Prostate gland (tissue), 2 donors: ENCODE data around the gene CTIF.

Experiments used
- POLR2A ChIP-seq: fragments of 450-650 bp; IDR thresholded peaks from one replicate; pipeline ENCODE4 v1.6.1; 2016; ENCODE audit warnings: antibody characterized with exemption, mild to moderate bottlenecking
- POLR2AphosphoS5 ChIP-seq: sonication (generic); formaldehyde crosslinking; IDR thresholded peaks from one replicate; pipeline ENCODE4 v1.6.1; 2017; ENCODE audit warnings: antibody characterized with exemption
- TF ChIP-seq, protein P1 (sequence below), 4 experiments: fragments of 200-600 bp in 2 of 4; fragments of 450-650 bp in 2 of 4; sonication (generic) in 2 of 4; IDR thresholded peaks; 1 replicate in 3 of 4; 2 replicates in 1 of 4; pipeline ENCODE4 v1.5.1; 2016 to 2019; ENCODE audit warnings: antibody characterized with exemption in 4 of 4, mild to moderate bottlenecking in 2 of 4, moderate library complexity in 2 of 4

DNA sequence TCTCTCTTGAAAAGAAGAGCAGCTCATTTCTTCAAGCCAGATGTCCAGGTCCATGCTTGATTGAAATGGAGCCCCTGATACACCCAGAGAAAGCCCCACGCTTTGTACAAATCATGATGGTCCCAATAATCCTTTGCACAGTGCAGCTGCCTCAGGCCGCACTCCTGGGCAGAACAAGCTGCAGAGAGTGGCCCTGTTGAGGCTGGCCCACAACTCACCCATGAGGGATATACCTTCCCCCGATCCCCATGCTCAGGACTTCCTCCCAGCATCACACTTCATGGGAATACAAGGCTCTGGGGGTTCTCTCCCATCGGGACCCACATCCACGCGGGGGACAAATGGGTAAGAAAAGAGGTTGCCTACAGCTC lies 181.8 kb downstream of the CTIF start:
- TF ChIP-seq, protein P1, sequence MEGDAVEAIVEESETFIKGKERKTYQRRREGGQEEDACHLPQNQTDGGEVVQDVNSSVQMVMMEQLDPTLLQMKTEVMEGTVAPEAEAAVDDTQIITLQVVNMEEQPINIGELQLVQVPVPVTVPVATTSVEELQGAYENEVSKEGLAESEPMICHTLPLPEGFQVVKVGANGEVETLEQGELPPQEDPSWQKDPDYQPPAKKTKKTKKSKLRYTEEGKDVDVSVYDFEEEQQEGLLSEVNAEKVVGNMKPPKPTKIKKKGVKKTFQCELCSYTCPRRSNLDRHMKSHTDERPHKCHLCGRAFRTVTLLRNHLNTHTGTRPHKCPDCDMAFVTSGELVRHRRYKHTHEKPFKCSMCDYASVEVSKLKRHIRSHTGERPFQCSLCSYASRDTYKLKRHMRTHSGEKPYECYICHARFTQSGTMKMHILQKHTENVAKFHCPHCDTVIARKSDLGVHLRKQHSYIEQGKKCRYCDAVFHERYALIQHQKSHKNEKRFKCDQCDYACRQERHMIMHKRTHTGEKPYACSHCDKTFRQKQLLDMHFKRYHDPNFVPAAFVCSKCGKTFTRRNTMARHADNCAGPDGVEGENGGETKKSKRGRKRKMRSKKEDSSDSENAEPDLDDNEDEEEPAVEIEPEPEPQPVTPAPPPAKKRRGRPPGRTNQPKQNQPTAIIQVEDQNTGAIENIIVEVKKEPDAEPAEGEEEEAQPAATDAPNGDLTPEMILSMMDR (IDR thresholded peaks at IDR 0.05) = no peak
- TF ChIP-seq POLR2A = no peak
- TF ChIP-seq POLR2AphosphoS5 = no peak
